Kidney (tissue), 14 donors: ENCODE data around the gene SUCNR1. TPM values are rescaled to one million over a fixed set of nuclear protein-coding genes. Genes with fewer than 3 reads are reported as not detected.

ENCODE experiments used
- DNase-seq, 5 donors: peaks; one replicate each; pipeline ENCODE4 v3.0.0-alpha.2; 2013 to 2020
- FAIRE-seq: peaks from 2 replicates; lab custom pipeline; 2012; peaks lifted over from hg19 to GRCh38; lab: Jason Lieb, UNC
- H3K27ac ChIP-seq, 2 donors: one replicate each; pipeline ENCODE4 v1.7.0; 2013; ENCODE audit warnings: low read depth in 2 of 2, low read length in 2 of 2, inconsistent platforms in 1 of 2
- H3K27me3 ChIP-seq: one replicate; pipeline ENCODE4 v1.7.1; 2013; ENCODE audit warnings: low read length, inconsistent platforms; ENCODE audit not compliant: control insufficient read depth, insufficient read depth
- H3K36me3 ChIP-seq, 3 donors: one replicate each; pipeline versions ENCODE4 v1.7.0 to v1.7.1; 2013; ENCODE audit warnings: low read length in 3 of 3, control low read depth in 1 of 3, inconsistent platforms in 1 of 3; ENCODE audit not compliant: insufficient read depth in 3 of 3, control insufficient read depth in 2 of 3
- H3K4me1 ChIP-seq, 3 donors: one replicate each; pipeline versions ENCODE4 v1.7.0 to v1.7.1; 2013; ENCODE audit warnings: low read length in 3 of 3, inconsistent platforms in 1 of 3, low read depth in 1 of 3; ENCODE audit not compliant: control insufficient read depth in 2 of 3, insufficient read depth in 2 of 3
- H3K4me3 ChIP-seq, 3 donors: one replicate each; pipeline versions ENCODE4 v1.7.0 to v1.8.1; 2013; ENCODE audit warnings: low read length in 3 of 3, control low read depth in 1 of 3, inconsistent platforms in 1 of 3
- H3K9ac ChIP-seq, 3 donors: one replicate each; pipeline versions ENCODE4 v1.7.0 to v1.7.1; 2013; ENCODE audit warnings: low read length in 3 of 3, control low read depth in 1 of 3, inconsistent platforms in 1 of 3
- H3K9me3 ChIP-seq, 3 donors: one replicate each; pipeline versions ENCODE4 v1.7.0 to v1.7.1; 2013; ENCODE audit warnings: low read length in 3 of 3, control low read depth in 1 of 3, inconsistent platforms in 1 of 3; ENCODE audit not compliant: control insufficient read depth in 2 of 3, insufficient read depth in 1 of 3
- intact Hi-C: fragments of 100-400 bp; cut with DNase I; formaldehyde crosslinking; loops from one replicate; pipeline ENCODE4 v1.11.1; 2022
- polyA plus RNA-seq: library from polyadenylated mRNA; stranded (reverse); fragments of 350-450 nt; fragmentation: Illumina TruSeq; extraction: RNeasy Lipid Tissue Mini Kit (QIAGEN cat#74804); gene quantifications from one replicate; pipeline ENCODE4 v1.2.3, GENCODE V29; 2014; ENCODE audit warnings: low read depth, low replicate concordance; ENCODE audit not compliant: insufficient read depth
- total RNA-seq: library from RNA; stranded (reverse); fragmentation: NEBNext Ultra II Directional; extraction: Animal tissue kit (Norgen Biotek cat#: 25700); gene quantifications from one replicate; pipeline ENCODE4 v1.2.1, GENCODE V29; 2021
- TF ChIP-seq, protein P1 (sequence below): IDR thresholded peaks from 3 replicates; pipeline ENCODE4 v1.5.1; 2012; ENCODE audit warnings: mild to moderate bottlenecking, moderate library complexity, borderline replicate concordance; ENCODE audit not compliant: insufficient read depth; ENCODE audit errors: extremely low read depth
- donor health status: control.
- donor health status: control.
- donor health status: control.
- donor health status: control.
- donor health status: control.
- donor health status: DM: yes; HTN: yes; CAD: no.
- donor health status: Normal renal cell carcinoma (clear cell type).

Gene SUCNR1
- total and polyA plus RNA-seq, 2 donors from 2014 or later: 7.3 to 16.3 TPM

DNA sequence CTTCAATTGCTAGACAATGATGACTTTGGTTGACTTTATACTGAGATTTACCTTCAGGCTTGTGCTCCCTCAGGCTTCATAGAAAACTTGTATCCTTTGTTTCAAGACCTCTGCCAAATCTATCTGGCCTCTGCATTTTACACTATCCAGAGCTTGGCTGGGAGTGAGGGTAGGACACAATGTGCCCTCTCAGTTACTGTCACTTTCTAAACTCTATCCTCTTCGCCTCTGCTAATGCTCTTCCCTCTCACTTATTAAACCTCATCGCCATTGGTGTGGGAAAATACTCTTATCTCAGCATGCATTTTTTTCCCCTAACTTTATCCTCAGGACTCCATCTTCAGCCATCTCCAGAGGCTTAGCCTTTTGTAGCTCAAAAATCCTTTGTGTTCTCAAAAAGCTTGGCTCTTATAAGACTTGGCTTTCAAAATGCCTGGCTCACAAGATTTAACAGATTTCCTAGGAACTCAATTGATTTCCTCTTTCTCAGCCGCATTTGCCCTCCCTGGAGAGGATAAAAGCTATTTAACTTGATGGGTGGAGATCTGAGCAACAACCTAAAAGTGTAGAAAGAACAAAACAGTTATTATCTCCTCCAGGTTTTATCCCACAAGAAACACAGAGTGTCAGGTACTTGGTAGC, 28.3 kb downstream of the SUCNR1 start:
- intact Hi-C loops: no loop called here
- DNase-seq: no peak
- no peak overlapping the region for H3K9ac ChIP-seq
- H3K4me3 ChIP-seq: no peak overlapping the region
- no peaks in the 10 kb centered on the region for H3K36me3 ChIP-seq
- FAIRE-seq: no peak
- H3K9me3 ChIP-seq: no peaks in the 10 kb centered on the region
- peaks cover 0 to 3% (median 0%) of the 10 kb centered on the region in 3 donors for H3K4me1 ChIP-seq
- H3K27ac ChIP-seq: no peak overlapping the region
- no peaks in the 10 kb centered on the region for H3K27me3 ChIP-seq
- TF ChIP-seq, protein P1, sequence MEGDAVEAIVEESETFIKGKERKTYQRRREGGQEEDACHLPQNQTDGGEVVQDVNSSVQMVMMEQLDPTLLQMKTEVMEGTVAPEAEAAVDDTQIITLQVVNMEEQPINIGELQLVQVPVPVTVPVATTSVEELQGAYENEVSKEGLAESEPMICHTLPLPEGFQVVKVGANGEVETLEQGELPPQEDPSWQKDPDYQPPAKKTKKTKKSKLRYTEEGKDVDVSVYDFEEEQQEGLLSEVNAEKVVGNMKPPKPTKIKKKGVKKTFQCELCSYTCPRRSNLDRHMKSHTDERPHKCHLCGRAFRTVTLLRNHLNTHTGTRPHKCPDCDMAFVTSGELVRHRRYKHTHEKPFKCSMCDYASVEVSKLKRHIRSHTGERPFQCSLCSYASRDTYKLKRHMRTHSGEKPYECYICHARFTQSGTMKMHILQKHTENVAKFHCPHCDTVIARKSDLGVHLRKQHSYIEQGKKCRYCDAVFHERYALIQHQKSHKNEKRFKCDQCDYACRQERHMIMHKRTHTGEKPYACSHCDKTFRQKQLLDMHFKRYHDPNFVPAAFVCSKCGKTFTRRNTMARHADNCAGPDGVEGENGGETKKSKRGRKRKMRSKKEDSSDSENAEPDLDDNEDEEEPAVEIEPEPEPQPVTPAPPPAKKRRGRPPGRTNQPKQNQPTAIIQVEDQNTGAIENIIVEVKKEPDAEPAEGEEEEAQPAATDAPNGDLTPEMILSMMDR: no peak

DNA sequence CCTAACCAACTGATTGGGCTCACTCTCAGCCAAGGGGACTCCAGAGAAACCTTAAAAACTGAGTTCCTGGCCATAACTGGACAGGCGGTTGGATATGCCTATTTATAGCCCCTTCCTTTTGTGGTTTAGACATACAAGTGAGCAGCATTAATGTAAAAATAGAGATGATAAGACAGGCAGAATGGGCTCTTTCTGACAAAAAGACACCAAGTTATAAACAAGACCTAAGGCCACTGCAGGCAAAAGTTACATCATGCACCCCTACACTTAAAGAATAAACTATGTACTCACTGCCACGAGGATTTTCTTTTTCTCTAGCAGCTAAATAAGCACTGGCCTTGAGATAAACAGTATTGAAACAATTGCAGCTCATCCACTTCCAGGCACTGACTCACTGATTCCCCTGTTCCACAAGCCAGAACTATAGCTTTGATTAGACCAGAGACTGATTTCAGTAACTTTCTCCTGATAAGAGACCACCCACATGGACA, 30.1 kb downstream of the SUCNR1 start:
- H3K4me3 ChIP-seq: no peak overlapping the region
- TF ChIP-seq, protein P1: no peak
- no peaks in the 10 kb centered on the region for H3K27me3 ChIP-seq
- H3K27ac ChIP-seq: no peak overlapping the region
- DNase-seq (no peak), FAIRE-seq (no peak)
- intact Hi-C loops: no loop called here
- H3K9ac ChIP-seq: no peak overlapping the region
- no peaks in the 10 kb centered on the region for H3K9me3 ChIP-seq
- peaks cover 0 to 3% (median 0%) of the 10 kb centered on the region in 3 donors for H3K4me1 ChIP-seq
- H3K36me3 ChIP-seq: no peaks in the 10 kb centered on the region

DNA sequence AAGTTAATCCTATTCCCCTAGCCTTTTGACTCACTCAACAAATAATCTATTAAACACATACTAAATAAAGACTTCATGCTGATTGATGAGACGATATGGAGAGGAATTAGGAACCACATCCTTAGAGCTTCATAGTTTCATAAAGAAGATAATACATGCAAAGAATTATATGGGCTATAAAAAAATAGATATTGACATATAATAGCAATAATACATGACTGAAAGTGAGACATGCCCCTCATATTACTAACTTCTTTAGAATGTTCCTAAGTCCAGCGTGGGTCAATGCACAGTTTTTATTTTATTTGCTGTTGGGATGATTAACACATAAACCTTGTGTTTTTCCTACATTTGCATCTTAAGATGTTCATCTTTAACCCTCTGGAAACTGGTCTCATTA, 32.2 kb downstream of the SUCNR1 start:
- no peaks in the 10 kb centered on the region for H3K9me3 ChIP-seq
- no peak overlapping the region for H3K27ac ChIP-seq
- no peaks in the 10 kb centered on the region for H3K36me3 ChIP-seq
- no peaks in the 10 kb centered on the region for H3K4me1 ChIP-seq
- no peaks in the 10 kb centered on the region for H3K27me3 ChIP-seq
- no peak overlapping the region for H3K4me3 ChIP-seq
- DNase-seq: no peak
- no peak for FAIRE-seq
- intact Hi-C loops: no loop called here
- TF ChIP-seq, protein P1: no peak
- H3K9ac ChIP-seq: no peak overlapping the region
